Endothelial cell of umbilical vein (primary cell): ENCODE results near the gene NCOA3. TPM values are rescaled to one million over a fixed set of nuclear protein-coding genes. Genes with fewer than 3 reads are reported as not detected.

ENCODE experiments used
- BruUV-seq: library from RNA; stranded (reverse); fragments of 400-500 nt; replicated peaks from 2 replicates; lab custom pipeline; 2021; lab: Mats Ljungman, UMichigan
- CTCF ChIA-PET: fragments of 300-600, 350-600 bp; sonication (Branson Sonifier 250); formaldehyde crosslinking; loops from one replicate; lab custom pipeline; 2021; ENCODE audit warnings: antibody characterized with exemption, inconsistent platforms; lab: Charles Lee
- POLR2A ChIA-PET: fragments of 300-600, 350-600 bp; sonication (Branson Sonifier 250); formaldehyde crosslinking; loops from one replicate; lab custom pipeline; 2021; ENCODE audit warnings: antibody characterized with exemption, inconsistent platforms; lab: Charles Lee
- DNase-seq: peaks from one replicate; pipeline ENCODE4 v3.0.0-alpha.2; 2011; ENCODE audit warnings: low read depth, low spot score
- FAIRE-seq: peaks from 2 replicates; lab custom pipeline; 2011; peaks lifted over from hg19 to GRCh38; lab: Jason Lieb, UNC
- H2AFZ ChIP-seq: 2 replicates; pipeline ENCODE4 v1.6.0; 2012; ENCODE audit warnings: low read depth, low read length, control low read depth, inconsistent platforms
- H3K27ac ChIP-seq: 2 replicates; pipeline ENCODE4 v1.5.1; 2011; ENCODE audit warnings: low read depth, mild to moderate bottlenecking, control low read depth, low read length, moderate library complexity; ENCODE audit not compliant: insufficient read depth
- H3K27me3 ChIP-seq, 2 experiments: 2 replicates each; pipeline versions ENCODE4 v1.6.0 to v1.6.1; 2011; ENCODE audit warnings: low read length in 2 of 2, mixed read lengths in 1 of 2; ENCODE audit not compliant: control insufficient read depth in 2 of 2, insufficient read depth in 2 of 2
- H3K36me3 ChIP-seq, 2 experiments: 2 replicates in 1 of 2; 3 replicates in 1 of 2; pipeline ENCODE4 v1.5.1; 2011; ENCODE audit warnings: low read length in 2 of 2, mild to moderate bottlenecking in 1 of 2, moderate library complexity in 1 of 2; ENCODE audit not compliant: control insufficient read depth in 2 of 2, insufficient read depth in 2 of 2; ENCODE audit errors: extremely low read depth in 1 of 2
- H3K4me1 ChIP-seq: 3 replicates; pipeline ENCODE4 v1.5.1; 2011; ENCODE audit warnings: mild to moderate bottlenecking, low read length; ENCODE audit not compliant: control insufficient read depth, insufficient read depth; ENCODE audit errors: extremely low read depth
- H3K4me2 ChIP-seq: 2 replicates; pipeline ENCODE4 v1.6.1; 2011; ENCODE audit warnings: low read length, control low read depth, mixed read lengths; ENCODE audit not compliant: insufficient read depth
- H3K4me3 ChIP-seq, 3 experiments: fragments of 200-600 bp in 1 of 3; sonication (generic), shearing (Covaris generic) in 1 of 3; replicated peaks in 1 of 3; 2 replicates each; pipeline ENCODE4 v1.5.1; 2011 to 2016; ENCODE audit warnings: control low read depth in 3 of 3, low read length in 3 of 3, mild to moderate bottlenecking in 2 of 3, inconsistent platforms in 1 of 3, low read depth in 1 of 3, moderate library complexity in 1 of 3; ENCODE audit not compliant: insufficient read depth in 1 of 3
- H3K79me2 ChIP-seq: 2 replicates; pipeline ENCODE4 v1.6.0; 2012; ENCODE audit warnings: low read length, inconsistent platforms; ENCODE audit not compliant: control insufficient read depth, insufficient read depth
- H3K9ac ChIP-seq: replicated peaks from 2 replicates; pipeline ENCODE3; 2011; ENCODE audit warnings: low read length, control low read depth; ENCODE audit not compliant: insufficient read depth; ENCODE audit errors: extremely low read depth
- H3K9me1 ChIP-seq: replicated peaks from 3 replicates; pipeline ENCODE4 v1.6.0; 2011; ENCODE audit warnings: mild to moderate bottlenecking, low read length; ENCODE audit not compliant: control insufficient read depth, insufficient read depth; ENCODE audit errors: extremely low read depth
- H3K9me3 ChIP-seq: replicated peaks from 2 replicates; pipeline ENCODE4 v1.5.1; 2012; ENCODE audit warnings: low read length, inconsistent platforms; ENCODE audit not compliant: control insufficient read depth, insufficient read depth
- H4K20me1 ChIP-seq: replicated peaks from 2 replicates; pipeline ENCODE3; 2011; ENCODE audit warnings: mild to moderate bottlenecking, low read length; ENCODE audit not compliant: control insufficient read depth, insufficient read depth; ENCODE audit errors: extremely low read depth
- EZH2 ChIP-seq: IDR thresholded peaks from 2 replicates; pipeline ENCODE4 v1.6.1; 2012; ENCODE audit warnings: borderline replicate concordance, low read depth, mild to moderate bottlenecking, moderate library complexity, low read length, inconsistent platforms; ENCODE audit not compliant: severe bottlenecking
- FOS ChIP-seq: IDR thresholded peaks from 2 replicates; pipeline ENCODE4 v1.6.1; 2011; ENCODE audit warnings: mild to moderate bottlenecking, low read length, moderate library complexity, borderline replicate concordance; ENCODE audit not compliant: insufficient read depth
- GATA2 ChIP-seq: IDR thresholded peaks from 2 replicates; pipeline ENCODE4 v1.7.0; 2011; ENCODE audit warnings: low read depth, mild to moderate bottlenecking, moderate library complexity, mixed read lengths, low read length; ENCODE audit not compliant: insufficient read length, insufficient read depth
- JUN ChIP-seq: IDR thresholded peaks from 2 replicates; pipeline ENCODE4 v1.6.1; 2011; ENCODE audit warnings: borderline replicate concordance, low read depth; ENCODE audit not compliant: insufficient read length, insufficient read depth
- MYC ChIP-seq: IDR thresholded peaks from one replicate; pipeline ENCODE4 v1.6.1; 2011; ENCODE audit warnings: mild to moderate bottlenecking, low read depth, low read length
- POLR2A ChIP-seq: IDR thresholded peaks from 2 replicates; pipeline ENCODE4 v1.6.1; 2012; ENCODE audit warnings: low read depth, mild to moderate bottlenecking, control low read depth, low read length
- POLR2AphosphoS5 ChIP-seq: IDR thresholded peaks from 2 replicates; pipeline ENCODE4 v1.6.1; 2012; ENCODE audit warnings: low read depth, mild to moderate bottlenecking, control low read depth, low read length, moderate library complexity; ENCODE audit not compliant: insufficient read depth
- dilution Hi-C: fragments of 300-500 bp; cut with MboI; formaldehyde crosslinking; loops from one replicate; pipeline ENCODE4 v1.15.0; 2019; ENCODE audit warnings: low sequenced_read_pairs; ENCODE audit not compliant: extremely low pct_ligation_motif_present
- intact Hi-C: fragments of 100-400 bp; cut with micrococcal nuclease; formaldehyde crosslinking; loops from one replicate; pipeline ENCODE4 v1.10.0; 2022
- polyA plus RNA-seq, 4 experiments: library from polyadenylated mRNA; depleted of rRNA in 3 of 4; stranded (reverse) in 3 of 4; unstranded in 1 of 4; fragments of >200 nt; gene quantifications; 2 replicates each; pipeline versions ENCODE4 v1.2.1 to v1.2.3, GENCODE V29; 2011 to 2012; ENCODE audit warnings: missing spikeins in 1 of 4
- total RNA-seq: library from RNA; stranded (reverse); gene quantifications from 2 replicates; pipeline ENCODE4 v1.2.3, GENCODE V29; 2021
- TF ChIP-seq, protein P1 (sequence below): IDR thresholded peaks from 2 replicates; pipeline ENCODE4 v1.6.1; 2011; ENCODE audit not compliant: insufficient read depth, insufficient read length
- TF ChIP-seq, protein P2 (sequence below), 2 donors: IDR thresholded peaks; 1 replicate in 1 of 2; 2 replicates in 1 of 2; pipeline ENCODE4 v1.5.1; 2011; ENCODE audit warnings: low read length in 2 of 2, mild to moderate bottlenecking in 2 of 2, moderate library complexity in 2 of 2, control low read depth in 1 of 2, inconsistent platforms in 1 of 2, low read depth in 1 of 2; ENCODE audit not compliant: insufficient read depth in 1 of 2; ENCODE audit errors: extremely low read depth in 1 of 2

The NCOA3 gene
- total and polyA plus RNA-seq, 2 donors (not counting 3 experiments of a cell fraction or from before 2014, with no cell fraction given): 12.0 to 35.6 TPM

DNA sequence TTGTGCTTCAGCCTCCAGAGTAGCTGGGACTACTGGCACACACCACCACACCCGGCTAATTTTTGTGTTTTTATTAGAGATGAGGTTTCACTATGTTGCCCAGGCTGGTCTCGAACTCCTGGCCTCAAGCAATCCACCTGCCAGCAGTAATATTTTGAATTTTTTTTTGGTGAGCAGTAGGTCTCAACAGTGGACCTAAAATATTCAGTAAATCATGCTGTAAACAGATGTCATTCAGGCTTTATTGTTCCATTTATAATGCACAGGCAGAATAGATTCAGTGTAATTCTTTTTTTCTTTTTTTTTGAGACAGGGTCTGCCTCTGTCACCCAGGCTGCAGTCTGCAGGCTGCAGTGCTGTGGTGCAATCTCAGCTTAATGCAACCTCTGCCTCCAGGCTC, 69.7 kb downstream of the NCOA3 start:
- intact Hi-C loops (no loop called here), dilution Hi-C loops (no loop called here)
- Histone ChIP-seq H2AFZ (no peak overlapping the region), H3K4me3 (no peak overlapping the region), H3K4me2 (no peak overlapping the region), H3K27ac (no peak overlapping the region), H3K9me1 (no peaks in the 10 kb centered on the region), H4K20me1 (no peaks in the 10 kb centered on the region), H3K9ac (no peak overlapping the region), H3K27me3 (no peaks in the 10 kb centered on the region), H3K4me1 (peaks cover 47% of the 10 kb centered on the region), H3K9me3 (no peaks in the 10 kb centered on the region), H3K79me2 (peaks cover 42% of the 10 kb centered on the region), H3K36me3 (no peaks in the 10 kb centered on the region)
- ChIA-PET POLR2A (no interaction called here), CTCF (no interaction called here)
- no peak for TF ChIP-seq JUN
- TF ChIP-seq EZH2: no peak
- no peak for TF ChIP-seq POLR2AphosphoS5
- BruUV-seq: no TSS peak
- DNase-seq (no peak), FAIRE-seq (no peak)

DNA sequence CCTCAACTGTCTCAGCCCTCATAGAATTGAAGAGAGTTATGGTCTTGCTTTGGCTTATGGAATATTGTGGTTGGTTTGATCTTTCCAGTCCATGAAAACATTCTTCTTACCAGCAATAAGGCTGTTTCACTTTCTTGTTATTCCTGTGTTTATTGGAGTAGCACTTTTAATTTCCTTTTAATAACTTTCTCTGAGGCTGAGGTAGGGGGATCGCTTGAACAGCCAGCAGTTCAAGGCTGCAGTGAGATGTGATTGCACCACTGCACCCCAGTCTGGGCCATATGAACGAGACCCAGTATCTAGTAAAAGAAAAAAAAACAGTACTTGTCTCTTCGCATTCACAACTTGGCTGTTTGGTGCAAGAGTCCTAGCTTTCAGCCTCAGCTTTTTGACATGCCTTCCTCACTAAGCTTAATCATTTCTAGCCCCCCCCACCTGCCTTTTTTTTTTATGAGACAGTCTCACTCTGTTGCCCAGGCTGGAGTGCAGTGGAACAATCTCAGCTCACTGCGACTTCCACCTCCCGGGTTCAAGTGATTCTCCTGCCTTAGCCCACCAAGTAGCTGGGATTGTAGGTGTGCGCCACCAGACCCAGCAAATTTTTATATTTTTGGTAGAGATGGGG, 70.5 kb downstream of the NCOA3 start:
- no peak for DNase-seq
- H3K27me3 ChIP-seq: no peaks in the 10 kb centered on the region
- H3K79me2 ChIP-seq: peaks cover 41% of the 10 kb centered on the region
- H3K9me3 ChIP-seq: no peaks in the 10 kb centered on the region
- dilution Hi-C loops (no loop called here), intact Hi-C loops (no loop called here)
- H3K9ac ChIP-seq: no peak overlapping the region
- H4K20me1 ChIP-seq: no peaks in the 10 kb centered on the region
- H3K4me1 ChIP-seq: peaks cover 53% of the 10 kb centered on the region
- no peak overlapping the region for H3K4me2 ChIP-seq
- CTCF ChIA-PET: no interaction called here
- POLR2A ChIA-PET: no interaction called here
- no peak overlapping the region for H3K27ac ChIP-seq
- H3K9me1 ChIP-seq: no peaks in the 10 kb centered on the region
- no peak overlapping the region for H3K4me3 ChIP-seq
- no peaks in the 10 kb centered on the region for H3K36me3 ChIP-seq
- no TSS peak for BruUV-seq
- H2AFZ ChIP-seq: no peak overlapping the region
- TF ChIP-seq GATA2: no peak
- TF ChIP-seq EZH2: no peak
- no peak for TF ChIP-seq POLR2A
- TF ChIP-seq, protein P1, sequence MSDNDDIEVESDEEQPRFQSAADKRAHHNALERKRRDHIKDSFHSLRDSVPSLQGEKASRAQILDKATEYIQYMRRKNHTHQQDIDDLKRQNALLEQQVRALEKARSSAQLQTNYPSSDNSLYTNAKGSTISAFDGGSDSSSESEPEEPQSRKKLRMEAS: no peak
- TF ChIP-seq FOS: no peak
- no peak for TF ChIP-seq MYC
- TF ChIP-seq JUN: no peak
- TF ChIP-seq, protein P2, sequence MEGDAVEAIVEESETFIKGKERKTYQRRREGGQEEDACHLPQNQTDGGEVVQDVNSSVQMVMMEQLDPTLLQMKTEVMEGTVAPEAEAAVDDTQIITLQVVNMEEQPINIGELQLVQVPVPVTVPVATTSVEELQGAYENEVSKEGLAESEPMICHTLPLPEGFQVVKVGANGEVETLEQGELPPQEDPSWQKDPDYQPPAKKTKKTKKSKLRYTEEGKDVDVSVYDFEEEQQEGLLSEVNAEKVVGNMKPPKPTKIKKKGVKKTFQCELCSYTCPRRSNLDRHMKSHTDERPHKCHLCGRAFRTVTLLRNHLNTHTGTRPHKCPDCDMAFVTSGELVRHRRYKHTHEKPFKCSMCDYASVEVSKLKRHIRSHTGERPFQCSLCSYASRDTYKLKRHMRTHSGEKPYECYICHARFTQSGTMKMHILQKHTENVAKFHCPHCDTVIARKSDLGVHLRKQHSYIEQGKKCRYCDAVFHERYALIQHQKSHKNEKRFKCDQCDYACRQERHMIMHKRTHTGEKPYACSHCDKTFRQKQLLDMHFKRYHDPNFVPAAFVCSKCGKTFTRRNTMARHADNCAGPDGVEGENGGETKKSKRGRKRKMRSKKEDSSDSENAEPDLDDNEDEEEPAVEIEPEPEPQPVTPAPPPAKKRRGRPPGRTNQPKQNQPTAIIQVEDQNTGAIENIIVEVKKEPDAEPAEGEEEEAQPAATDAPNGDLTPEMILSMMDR (IDR thresholded peaks at IDR 0.05; ENCODE audit: extremely low read depth in 1 of 2, insufficient read depth in 1 of 2, low read depth in 1 of 2, low read length in 2 of 2): no peak
- no peak for TF ChIP-seq POLR2AphosphoS5
- FAIRE-seq: no peak
